ENCODE data around the gene GRIK1.
A peak's percentile ranks its signal among the peaks of the same experiment; 100 is the strongest.

GRIK1 gene

DNA sequence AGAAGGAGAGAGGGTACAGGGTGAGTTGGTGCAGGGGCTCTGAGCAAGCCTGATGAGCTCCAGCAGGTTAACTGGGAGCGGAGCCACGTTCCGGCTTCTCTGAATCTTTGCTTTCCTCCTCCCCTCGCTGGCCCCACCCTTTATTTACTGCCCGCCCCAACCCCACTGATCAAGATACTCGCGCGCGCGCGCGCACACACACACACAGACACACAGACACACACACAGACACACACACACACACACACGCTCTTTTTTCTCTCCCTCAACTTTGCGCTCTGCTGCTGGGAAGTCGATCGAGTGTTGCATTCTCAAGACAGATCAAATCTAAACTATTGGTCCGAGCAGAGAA, at the start of gene GRIK1:
Gene GRIK1 (minus strand): TSS at position 73 of the 352 bp plus-strand sequence.
- H3K27me3 Mint-ChIP-seq (ENCODE audit: low read depth), result peaks cover 80% of the 10 kb centered on the region
- H3K9me3 Mint-ChIP-seq, result peaks cover 4% of the 10 kb centered on the region
- H3K4me3 Mint-ChIP-seq, result peak within 1 kb of the TSS; percentile 78 to 85 (median 82)
- peaks cover 6% of the 10 kb centered on the region for H3K4me1 Mint-ChIP-seq
- no peak within 1 kb of the TSS for H3K27ac Mint-ChIP-seq
- TF ChIP-seq, protein P1, sequence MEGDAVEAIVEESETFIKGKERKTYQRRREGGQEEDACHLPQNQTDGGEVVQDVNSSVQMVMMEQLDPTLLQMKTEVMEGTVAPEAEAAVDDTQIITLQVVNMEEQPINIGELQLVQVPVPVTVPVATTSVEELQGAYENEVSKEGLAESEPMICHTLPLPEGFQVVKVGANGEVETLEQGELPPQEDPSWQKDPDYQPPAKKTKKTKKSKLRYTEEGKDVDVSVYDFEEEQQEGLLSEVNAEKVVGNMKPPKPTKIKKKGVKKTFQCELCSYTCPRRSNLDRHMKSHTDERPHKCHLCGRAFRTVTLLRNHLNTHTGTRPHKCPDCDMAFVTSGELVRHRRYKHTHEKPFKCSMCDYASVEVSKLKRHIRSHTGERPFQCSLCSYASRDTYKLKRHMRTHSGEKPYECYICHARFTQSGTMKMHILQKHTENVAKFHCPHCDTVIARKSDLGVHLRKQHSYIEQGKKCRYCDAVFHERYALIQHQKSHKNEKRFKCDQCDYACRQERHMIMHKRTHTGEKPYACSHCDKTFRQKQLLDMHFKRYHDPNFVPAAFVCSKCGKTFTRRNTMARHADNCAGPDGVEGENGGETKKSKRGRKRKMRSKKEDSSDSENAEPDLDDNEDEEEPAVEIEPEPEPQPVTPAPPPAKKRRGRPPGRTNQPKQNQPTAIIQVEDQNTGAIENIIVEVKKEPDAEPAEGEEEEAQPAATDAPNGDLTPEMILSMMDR (IDR thresholded peaks at IDR 0.05; ENCODE audit: unreplicated experiment in 3 of 3), result no peak
- no peaks in the 10 kb centered on the region for H3K36me3 Mint-ChIP-seq (ENCODE audit: low read depth)

DNA sequence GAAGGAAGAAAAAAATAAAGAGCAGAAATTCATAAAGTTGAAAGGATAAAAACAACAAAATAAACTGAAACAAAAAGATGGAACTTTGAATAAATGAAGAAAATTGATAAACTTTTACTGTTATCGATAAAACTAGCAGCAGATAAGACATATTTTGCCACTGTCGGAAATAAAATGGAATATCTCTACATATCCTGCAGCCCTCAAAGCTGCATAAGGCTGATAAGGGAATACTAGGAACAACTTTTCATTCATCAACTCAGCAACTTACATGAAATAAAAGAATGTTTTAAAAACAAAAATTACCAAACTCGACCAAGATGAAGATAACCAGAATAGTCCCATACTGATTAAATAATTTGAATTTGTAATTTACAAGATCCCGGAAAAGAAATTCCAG, 48.0 kb upstream of the GRIK1 start:
- H3K27me3 Mint-ChIP-seq (ENCODE audit: low read depth), result no peaks in the 10 kb centered on the region
- no peak overlapping the region for H3K4me3 Mint-ChIP-seq
- no peaks in the 10 kb centered on the region for H3K36me3 Mint-ChIP-seq (ENCODE audit: low read depth)
- H3K27ac Mint-ChIP-seq, result no peak overlapping the region
- no peaks in the 10 kb centered on the region for H3K4me1 Mint-ChIP-seq
- TF ChIP-seq, protein P1 (IDR thresholded peaks at IDR 0.05; ENCODE audit: unreplicated experiment in 3 of 3), result no peak
- peaks cover 17% of the 10 kb centered on the region for H3K9me3 Mint-ChIP-seq

DNA sequence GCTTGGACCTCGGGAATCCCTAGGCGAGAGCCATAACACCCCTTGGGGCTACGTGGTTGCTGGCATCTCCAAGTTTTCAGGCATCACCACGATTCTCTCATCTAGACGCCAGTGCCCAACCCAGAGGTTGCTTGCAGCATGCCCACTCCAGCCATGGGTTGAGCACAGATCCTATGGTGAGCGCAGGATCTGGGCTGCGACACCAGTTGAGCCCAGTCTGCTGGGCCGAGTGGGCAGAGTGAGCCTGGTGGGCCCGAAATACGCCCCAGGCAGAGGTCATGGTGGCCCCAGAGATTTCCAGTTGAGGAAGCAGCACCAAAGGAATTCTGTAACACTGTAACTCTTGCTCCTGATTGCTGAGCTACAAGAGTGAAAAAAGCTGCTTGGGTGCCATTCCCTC, 46.1 kb upstream of the GRIK1 start:
- Mint-ChIP-seq H3K36me3 (ENCODE audit: low read depth) (no peaks in the 10 kb centered on the region), H3K9me3 (peaks cover 17% of the 10 kb centered on the region), H3K27ac (no peak overlapping the region), H3K4me1 (no peaks in the 10 kb centered on the region), H3K27me3 (ENCODE audit: low read depth) (no peaks in the 10 kb centered on the region), H3K4me3 (no peak overlapping the region)
- TF ChIP-seq, protein P1 (IDR thresholded peaks at IDR 0.05; ENCODE audit: unreplicated experiment in 3 of 3), result no peak

DNA sequence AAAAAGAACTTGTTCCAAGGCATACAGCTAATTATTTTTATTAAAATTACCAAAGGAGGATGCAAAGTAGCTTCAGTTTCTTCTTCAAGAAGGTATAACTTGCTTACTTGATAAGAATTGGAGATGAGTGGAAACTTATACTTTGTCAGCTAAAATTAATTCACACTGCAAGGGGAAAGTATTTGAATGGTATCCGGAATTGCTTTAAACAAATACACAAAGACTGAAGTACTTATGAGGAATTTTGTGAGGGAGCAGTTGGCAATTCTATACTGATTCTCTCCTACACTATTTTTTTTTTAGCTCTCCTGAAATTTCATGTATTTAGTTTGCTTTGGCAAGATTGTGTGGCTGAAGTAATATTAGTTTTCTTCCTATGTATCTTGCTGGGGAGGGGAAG, 39.2 kb upstream of the GRIK1 start:
- Mint-ChIP-seq H3K4me3 (no peak overlapping the region), H3K9me3 (no peaks in the 10 kb centered on the region), H3K36me3 (ENCODE audit: low read depth) (no peaks in the 10 kb centered on the region), H3K27ac (no peak overlapping the region), H3K4me1 (peaks cover 3% of the 10 kb centered on the region), H3K27me3 (ENCODE audit: low read depth) (no peaks in the 10 kb centered on the region)
- TF ChIP-seq, protein P1 (IDR thresholded peaks at IDR 0.05; ENCODE audit: unreplicated experiment in 3 of 3), result no peak

DNA sequence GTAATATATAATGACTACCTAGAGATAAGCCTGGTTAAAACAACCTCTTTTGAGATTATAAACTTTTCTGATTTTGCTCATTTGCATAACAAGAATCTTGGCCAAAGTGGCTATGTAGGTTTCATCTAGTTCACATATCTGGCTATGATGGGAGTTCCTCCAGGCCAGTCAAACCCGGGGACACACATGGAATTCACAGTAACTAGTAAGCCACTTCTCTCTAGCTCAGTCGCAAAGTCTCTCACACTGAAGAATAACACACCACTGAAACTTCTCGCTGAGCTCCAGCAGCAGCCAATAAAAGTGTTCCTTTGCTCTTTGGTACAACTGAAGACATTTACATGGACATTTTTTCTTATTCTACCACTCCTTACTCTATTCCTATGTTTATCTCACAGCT, 36.0 kb upstream of the GRIK1 start:
- Mint-ChIP-seq H3K4me3 (no peak overlapping the region), H3K27ac (no peak overlapping the region), H3K4me1 (peaks cover 3% of the 10 kb centered on the region), H3K27me3 (ENCODE audit: low read depth) (no peaks in the 10 kb centered on the region), H3K36me3 (ENCODE audit: low read depth) (no peaks in the 10 kb centered on the region), H3K9me3 (no peaks in the 10 kb centered on the region)
- TF ChIP-seq, protein P1 (IDR thresholded peaks at IDR 0.05; ENCODE audit: unreplicated experiment in 3 of 3), result no peak

DNA sequence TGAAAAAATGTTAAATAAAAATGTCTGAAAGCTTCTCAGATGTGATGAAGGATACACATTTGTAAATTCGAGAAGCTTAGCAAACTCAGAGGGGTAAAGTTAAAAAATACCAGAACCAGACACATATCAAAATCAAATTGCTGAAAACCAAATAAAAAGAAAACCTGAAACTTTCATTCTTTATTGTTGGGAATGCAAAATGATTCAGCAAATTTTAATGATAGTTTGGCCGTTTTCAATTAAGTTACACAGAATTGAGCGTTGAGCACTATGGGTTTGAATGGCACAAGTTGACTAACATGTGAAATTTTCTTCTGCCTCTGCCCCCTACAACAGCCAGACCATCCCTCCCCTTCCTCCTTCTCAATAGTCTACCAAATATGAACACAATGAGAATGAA, 33.5 kb upstream of the GRIK1 start:
- Mint-ChIP-seq H3K27me3 (ENCODE audit: low read depth) (no peaks in the 10 kb centered on the region), H3K4me1 (no peaks in the 10 kb centered on the region), H3K4me3 (no peak overlapping the region), H3K36me3 (ENCODE audit: low read depth) (no peaks in the 10 kb centered on the region), H3K27ac (no peak overlapping the region), H3K9me3 (no peaks in the 10 kb centered on the region)
- TF ChIP-seq, protein P1 (IDR thresholded peaks at IDR 0.05; ENCODE audit: unreplicated experiment in 3 of 3), result no peak

Data from nephron (organoid).